ENCODE data around the gene FRY. TPM values are rescaled to one million over a fixed set of nuclear protein-coding genes. Genes with fewer than 3 reads are reported as not detected.

Gene FRY
- total RNA-seq, 1 experiment from 2014 or later: 11.7 TPM

- no peak for DNase-seq (ENCODE audit: extremely low read depth, low read depth)
Observed at GRCh38 chr13:32162395-32163005, 130.9 kb downstream of the FRY start.

DNA sequence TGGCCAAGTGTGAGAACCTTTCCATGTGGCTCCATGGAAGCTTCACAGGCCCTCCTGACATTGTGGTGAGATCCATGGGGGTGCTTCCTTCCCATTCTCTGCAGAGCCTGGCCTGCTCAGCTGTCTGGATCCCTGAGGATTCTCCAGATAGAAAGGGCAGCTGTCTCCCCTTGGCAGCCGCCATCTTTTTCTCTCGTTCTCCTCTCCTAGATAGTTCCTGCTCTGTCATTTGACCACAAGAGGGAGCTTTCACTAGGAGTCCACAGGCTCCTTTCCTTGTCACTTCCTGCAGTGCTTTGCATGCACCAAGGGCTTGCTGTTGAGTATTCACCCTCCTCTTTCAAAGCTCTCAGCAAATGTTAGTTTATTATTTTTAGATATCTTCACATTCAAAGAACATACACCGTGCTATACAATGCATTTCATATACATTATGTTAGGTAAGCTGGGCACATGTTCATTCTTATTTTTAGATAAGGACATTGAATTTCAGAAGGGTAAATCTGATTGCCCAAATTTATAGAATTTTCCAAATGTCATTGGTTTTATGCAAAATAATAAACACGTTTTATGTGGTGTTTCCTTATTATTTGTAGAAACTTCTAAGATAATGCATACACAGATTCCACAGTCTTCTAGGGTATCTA, 133.2 kb downstream of the FRY start:
- peak; percentile 70 for DNase-seq (ENCODE audit: extremely low read depth, low read depth)

- DNase-seq (ENCODE audit: extremely low read depth, low read depth): no peak
Observed at GRCh38 chr13:32165796-32166195, 134.2 kb downstream of the FRY start.

GRCh38 chr13:32168131-32168530, 136.6 kb downstream of the FRY start:
- no peak for DNase-seq (ENCODE audit: extremely low read depth, low read depth)

- no peak for DNase-seq (ENCODE audit: extremely low read depth, low read depth)
Observed at GRCh38 chr13:32170841-32171240, 139.3 kb downstream of the FRY start.

GRCh38 chr13:32173881-32174280, 142.3 kb downstream of the FRY start:
- no peak for DNase-seq (ENCODE audit: extremely low read depth, low read depth)

DNA sequence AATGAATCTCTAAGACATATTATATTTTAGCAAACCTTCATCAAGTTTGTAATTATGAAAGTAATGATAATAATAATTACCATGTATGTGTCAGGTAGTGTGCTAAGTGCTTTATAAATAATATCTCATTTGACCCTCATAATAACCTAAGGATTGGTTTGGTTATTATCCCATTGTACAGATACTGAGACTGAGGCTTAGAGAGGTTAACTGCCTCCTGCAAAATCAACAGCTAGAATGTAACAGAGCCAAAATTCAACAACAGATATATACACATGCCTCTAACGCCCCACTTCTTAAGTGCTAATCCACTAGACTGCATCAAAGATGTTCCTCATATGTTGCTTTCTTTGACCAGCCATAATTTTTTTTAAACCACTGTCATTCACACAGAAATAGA, 142.8 kb downstream of the FRY start:
- no peak for DNase-seq (ENCODE audit: extremely low read depth, low read depth)

DNA sequence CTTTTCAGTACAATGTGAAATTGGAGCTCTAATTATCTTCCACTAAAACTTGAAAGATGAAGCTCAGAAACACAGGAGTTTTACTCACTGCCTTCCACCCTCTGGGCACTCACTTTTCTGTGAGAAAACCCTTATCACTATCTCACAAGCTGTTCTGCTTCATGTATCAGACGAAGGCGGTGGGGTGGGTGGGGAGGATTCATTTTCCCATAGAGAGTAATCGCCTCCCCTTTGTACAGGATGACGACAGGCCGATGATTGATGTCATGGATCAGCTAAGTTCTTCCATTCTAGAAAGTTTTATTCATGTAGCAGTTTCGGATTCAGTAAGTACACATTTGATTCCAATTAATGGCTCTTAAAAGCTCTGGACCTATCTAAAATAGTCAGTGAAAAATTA, 143.7 kb downstream of the FRY start:
- no peak for DNase-seq (ENCODE audit: extremely low read depth, low read depth)

- no peak for DNase-seq (ENCODE audit: extremely low read depth, low read depth)
Observed at GRCh38 chr13:32175943-32176342, 144.4 kb downstream of the FRY start.

DNA sequence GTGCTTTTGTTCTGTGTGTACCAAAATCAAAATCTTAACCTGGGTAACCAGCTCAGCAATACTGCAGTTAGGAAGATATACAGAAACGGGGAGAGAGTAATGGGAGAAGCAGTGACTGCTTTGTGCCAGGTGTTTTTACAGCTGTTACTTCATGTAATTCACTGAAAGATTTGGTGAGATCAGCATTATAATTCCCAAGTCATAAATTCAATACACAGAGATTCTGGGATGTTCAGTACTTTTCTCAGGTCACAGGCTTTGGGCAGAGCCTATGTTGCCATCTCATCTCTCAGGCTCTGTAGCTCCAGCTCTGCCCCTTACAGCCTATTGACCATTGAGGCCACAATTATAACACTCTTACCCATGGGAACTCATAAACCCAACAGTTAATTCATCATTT, 145.1 kb downstream of the FRY start:
- no peak for DNase-seq (ENCODE audit: extremely low read depth, low read depth)

DNA sequence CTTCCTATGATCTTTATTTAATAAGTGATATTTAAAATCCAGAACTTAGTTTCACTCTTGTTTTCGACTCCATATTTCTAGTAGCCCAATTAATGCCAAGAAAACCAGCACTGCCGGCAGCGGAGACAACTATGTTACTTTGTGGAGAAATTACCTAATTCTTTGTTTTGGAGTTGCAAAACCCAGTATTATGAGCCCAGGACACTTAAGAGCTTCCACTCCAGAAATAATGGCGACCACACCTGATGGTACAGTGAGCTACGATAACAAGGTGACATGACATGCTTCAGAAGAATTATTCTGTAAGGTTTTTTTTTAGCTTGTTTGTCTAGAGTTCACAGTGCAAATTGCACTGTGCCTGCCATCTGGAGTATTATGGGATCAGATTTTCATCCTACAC, 147.2 kb downstream of the FRY start:
- DNase-seq (ENCODE audit: extremely low read depth, low read depth): no peak

- DNase-seq (ENCODE audit: extremely low read depth, low read depth): no peak
Observed at GRCh38 chr13:32179708-32180107, 148.1 kb downstream of the FRY start.

DNA sequence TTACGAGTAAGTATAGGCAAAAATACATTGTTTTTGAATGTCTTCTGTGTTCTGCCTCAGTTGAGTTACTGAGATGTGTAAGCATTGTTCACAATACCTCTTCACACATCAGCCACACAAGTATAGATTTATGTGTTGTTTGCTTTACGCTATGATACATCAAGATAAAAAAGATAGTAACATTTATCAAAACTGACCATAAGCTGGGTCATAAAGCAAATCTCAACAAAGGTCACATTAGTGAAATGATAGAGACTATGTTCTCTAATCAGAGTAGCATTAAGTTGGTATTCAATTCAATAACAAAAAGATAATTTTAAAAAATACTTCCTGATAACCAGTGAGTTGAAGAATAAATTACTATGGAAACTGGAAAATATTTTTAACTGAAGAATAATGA, 156.1 kb downstream of the FRY start:
- no peak for DNase-seq (ENCODE audit: extremely low read depth, low read depth)

- DNase-seq (ENCODE audit: extremely low read depth, low read depth): no peak
Observed at GRCh38 chr13:32191452-32191998, 160.0 kb downstream of the FRY start.

- DNase-seq (ENCODE audit: extremely low read depth, low read depth): no peak
Observed at GRCh38 chr13:32195713-32196112, 164.1 kb downstream of the FRY start.

DNA sequence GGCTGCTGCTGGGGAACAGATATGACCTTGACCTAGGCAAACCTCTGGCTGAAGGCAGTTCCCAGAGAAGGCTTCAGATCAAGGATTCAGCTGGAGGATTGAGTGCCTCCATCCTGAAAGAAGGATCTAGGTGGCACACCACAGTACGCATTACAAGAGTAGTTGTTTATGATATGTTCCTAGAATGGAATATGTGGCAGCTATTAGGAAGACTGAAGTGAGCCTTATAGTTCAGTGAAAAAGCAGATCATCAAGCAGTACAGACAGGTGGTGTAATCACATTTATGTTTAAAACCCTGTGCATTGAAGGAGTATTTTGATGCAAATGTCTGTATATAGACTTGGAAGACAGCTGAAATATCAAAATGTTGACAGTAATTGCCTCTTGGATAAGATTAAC, 167.6 kb downstream of the FRY start:
- no peak for DNase-seq (ENCODE audit: extremely low read depth, low read depth)

DNA sequence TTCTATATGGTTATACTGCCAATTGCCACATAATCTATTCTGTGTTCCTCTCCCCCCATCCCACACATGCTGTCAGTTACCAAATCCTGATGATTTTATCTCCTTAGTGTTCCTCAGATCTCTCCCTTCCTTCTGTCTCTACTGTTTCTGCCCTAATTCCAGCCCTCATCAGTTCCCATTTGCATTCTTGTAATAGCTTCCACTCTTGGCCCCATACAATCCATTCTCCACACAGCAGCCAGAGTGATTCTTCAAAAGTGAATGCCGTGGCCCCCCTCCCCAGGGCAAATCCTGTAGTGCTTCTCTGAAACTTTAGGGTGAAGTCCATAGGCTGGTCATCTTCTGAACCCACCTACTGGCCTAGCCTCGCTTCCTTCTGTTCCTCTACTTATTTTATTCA, 169.2 kb downstream of the FRY start:
- DNase-seq (ENCODE audit: extremely low read depth, low read depth): no peak

DNA sequence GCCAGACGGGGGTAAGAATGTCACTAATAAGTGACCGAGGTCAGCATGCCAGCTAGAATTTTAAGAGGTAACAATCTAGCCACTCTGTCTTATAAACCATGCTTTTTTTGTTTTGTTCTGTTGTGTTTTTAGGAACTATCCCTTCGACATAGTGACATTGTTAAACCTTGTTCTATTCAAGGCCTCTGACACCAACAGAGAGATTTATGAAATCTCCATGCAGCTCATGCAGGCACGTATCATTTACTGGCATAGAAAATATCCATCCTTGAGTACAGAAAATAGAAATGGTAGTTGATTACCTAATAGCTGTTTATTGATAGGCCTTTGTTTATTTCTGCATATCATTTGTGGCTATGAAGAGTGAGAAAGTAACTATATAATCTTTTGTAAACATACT, 170.2 kb downstream of the FRY start:
- DNase-seq (ENCODE audit: extremely low read depth, low read depth): no peak

GRCh38 chr13:32202268-32202667, 170.7 kb downstream of the FRY start:
- DNase-seq (ENCODE audit: extremely low read depth, low read depth): no peak

GRCh38 chr13:32203221-32203620, 171.6 kb downstream of the FRY start:
- no peak for DNase-seq (ENCODE audit: extremely low read depth, low read depth)

- DNase-seq (ENCODE audit: extremely low read depth, low read depth): no peak
Observed at GRCh38 chr13:32203736-32204135, 172.2 kb downstream of the FRY start.

DNA sequence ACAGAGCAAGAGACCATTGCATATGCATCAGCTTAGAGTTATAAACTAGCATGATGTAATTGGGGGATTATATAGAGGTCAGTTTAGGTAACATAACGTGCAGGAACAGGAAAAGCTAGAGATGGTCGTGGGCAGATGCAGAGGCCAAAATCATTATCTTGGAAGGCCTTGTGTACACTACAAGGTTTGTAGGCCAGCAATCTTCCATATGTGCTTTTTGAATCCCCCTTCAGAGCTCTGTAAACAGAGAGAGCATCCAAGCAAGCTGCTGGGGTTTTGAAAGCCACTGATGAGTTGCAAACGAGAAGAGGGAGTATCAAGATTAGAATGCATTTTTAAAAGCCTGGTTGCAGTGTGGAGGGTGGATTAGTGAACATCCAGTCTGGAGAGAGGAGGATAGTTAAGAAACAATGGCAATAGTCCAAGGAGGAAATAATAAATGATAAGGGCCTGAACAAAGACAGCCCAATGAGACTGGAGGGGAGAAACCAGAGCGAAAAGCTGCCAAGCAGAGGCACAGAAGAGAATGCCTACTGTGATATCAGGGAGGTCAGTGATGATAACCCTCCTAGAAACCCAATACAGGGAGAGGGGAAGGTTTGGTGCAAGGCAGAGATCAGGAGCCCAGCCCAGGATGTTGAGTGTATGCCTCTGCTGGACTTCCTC, 174.0 kb downstream of the FRY start:
- no peak for DNase-seq (ENCODE audit: extremely low read depth, low read depth)
